ENCODE results near the gene GKN2. TPM values are rescaled to one million over a fixed set of nuclear protein-coding genes. Genes with fewer than 3 reads are reported as not detected.

The GKN2 gene
- total and polyA plus RNA-seq, 2 donors (not counting 1 experiment from before 2014, with no cell fraction given) = not detected

DNA sequence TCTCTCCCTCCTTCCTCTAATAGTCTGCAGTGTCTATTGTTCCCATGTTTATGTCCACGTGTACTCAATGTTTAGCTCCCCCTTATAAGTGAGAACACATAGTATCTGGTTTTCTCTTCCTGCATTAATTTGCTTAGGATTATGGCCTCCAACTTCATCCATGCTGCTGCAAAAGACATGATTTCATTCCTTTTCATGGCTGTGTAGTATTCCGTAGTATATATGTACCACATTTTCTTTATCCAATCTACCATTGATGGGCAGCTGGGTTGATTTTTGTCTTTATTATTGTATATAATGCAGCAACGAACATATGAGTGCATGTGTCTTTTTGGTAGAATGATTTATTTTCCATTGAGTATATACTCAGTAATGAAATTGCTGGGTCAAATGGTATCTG lies 13.8 kb downstream of the GKN2 start:
- no peaks in the 10 kb centered on the region for H3K9me3 Mint-ChIP-seq (ENCODE audit: insufficient read depth)
- ChIA-PET CTCF (no interaction called here), POLR2A (no interaction called here)
- Histone ChIP-seq H3K27ac (ENCODE audit: low read length in 2 of 2) (no peak overlapping the region), H3K9ac (ENCODE audit: low read length) (no peak overlapping the region), H4K20me1 (ENCODE audit: control insufficient read depth, insufficient read depth, low read length, poor library complexity, severe bottlenecking) (no peaks in the 10 kb centered on the region), H3K4me2 (replicated peaks; ENCODE audit: low read depth, low read length, poor library complexity, severe bottlenecking) (no peak overlapping the region), H3K79me2 (ENCODE audit: control insufficient read depth, insufficient read depth, low read length) (no peaks in the 10 kb centered on the region), H2AFZ (ENCODE audit: insufficient read depth, low read depth, low read length, poor library complexity, severe bottlenecking) (no peak overlapping the region), H3K9me3 (ENCODE audit: control extremely low read depth in 1 of 3, control insufficient read depth in 2 of 3, insufficient read depth in 1 of 3, low read length in 2 of 3) (no peaks in the 10 kb centered on the region), H3K4me1 (ENCODE audit: control insufficient read depth in 2 of 2, insufficient read depth in 2 of 2, low read length in 2 of 2) (peaks cover 0 to 5% of the 10 kb centered on the region in 2 donors), H3K4me3 (ENCODE audit: control extremely low read depth in 1 of 5, extremely low read depth in 1 of 5, insufficient read depth in 1 of 5, low read depth in 2 of 5, low read length in 4 of 5) (no peak overlapping the region), H3K27me3 (replicated peaks in 1 of 4; ENCODE audit: control extremely low read depth in 1 of 4, control insufficient read depth in 3 of 4, insufficient read depth in 4 of 4, low read length in 3 of 4) (peaks cover 0 to 17% (median 12%) of the 10 kb centered on the region in 4 experiments), H3K36me3 (replicated peaks in 1 of 2; ENCODE audit: control extremely low read depth in 1 of 2, control insufficient read depth in 1 of 2, extremely low read depth in 1 of 2, insufficient read depth in 2 of 2, low read length in 1 of 2) (no peaks in the 10 kb centered on the region)
- intact Hi-C loops (cut with micrococcal nuclease) = no loop called here
- H3K4me3 Mint-ChIP-seq = no peak overlapping the region
- peaks cover 4% of the 10 kb centered on the region for H3K4me1 Mint-ChIP-seq
- peaks cover 37% of the 10 kb centered on the region for H3K27me3 Mint-ChIP-seq
- no CpG with 5 or more reads among the region's 3 CpGs for WGBS (ENCODE audit: insufficient coverage)
- DNase-seq (no peak), ATAC-seq (ENCODE audit: low read depth) (no peak)
- H3K27ac Mint-ChIP-seq = no peak overlapping the region
- TF ChIP-seq EZH2 (IDR thresholded peaks at IDR 0.05; ENCODE audit: borderline replicate concordance, insufficient read depth, low read depth, low read length, poor library complexity, severe bottlenecking) = no peak

DNA sequence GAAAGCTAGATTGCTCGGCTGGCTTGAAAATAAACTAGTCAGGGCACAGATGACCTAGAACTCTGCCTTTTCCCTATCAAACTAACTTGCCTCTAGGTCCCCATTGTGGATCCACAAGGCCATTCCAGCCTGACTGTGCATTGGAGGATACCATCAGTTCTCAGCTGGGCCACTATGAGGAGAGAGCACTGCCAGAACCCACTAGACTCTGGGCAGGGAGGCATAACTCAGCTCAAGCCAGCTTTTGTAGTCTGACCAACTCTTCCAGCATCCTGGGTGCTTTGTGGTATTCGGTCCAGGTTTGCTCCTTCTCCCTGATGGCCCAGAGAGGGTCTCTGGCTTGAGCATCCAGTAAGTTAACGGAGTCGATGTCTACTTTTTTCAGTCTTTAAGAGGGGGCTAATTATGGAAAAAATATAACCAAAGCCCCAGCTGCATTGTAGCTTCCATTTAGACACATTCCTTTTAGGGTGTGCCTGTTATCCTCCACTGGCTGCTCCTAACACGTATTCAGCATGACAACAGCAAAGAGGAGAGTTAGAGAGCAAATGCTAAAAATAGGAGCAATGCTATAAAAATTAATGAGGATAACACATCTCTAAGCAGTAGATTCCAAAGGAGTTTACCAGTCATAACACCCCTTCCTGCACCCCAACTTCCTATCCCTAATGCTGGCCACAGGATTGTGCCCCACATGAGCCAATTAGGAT lies 15.2 kb downstream of the GKN2 start:
- Histone ChIP-seq H4K20me1 (ENCODE audit: control insufficient read depth, insufficient read depth, low read length, poor library complexity, severe bottlenecking) (no peaks in the 10 kb centered on the region), H3K36me3 (replicated peaks in 1 of 2; ENCODE audit: control extremely low read depth in 1 of 2, control insufficient read depth in 1 of 2, extremely low read depth in 1 of 2, insufficient read depth in 2 of 2, low read length in 1 of 2) (no peaks in the 10 kb centered on the region), H3K4me2 (replicated peaks; ENCODE audit: low read depth, low read length, poor library complexity, severe bottlenecking) (no peak overlapping the region), H3K4me3 (ENCODE audit: control extremely low read depth in 1 of 5, extremely low read depth in 1 of 5, insufficient read depth in 1 of 5, low read depth in 2 of 5, low read length in 4 of 5) (no peak overlapping the region), H3K27ac (ENCODE audit: low read length in 2 of 2) (no peak overlapping the region), H2AFZ (ENCODE audit: insufficient read depth, low read depth, low read length, poor library complexity, severe bottlenecking) (no peak overlapping the region), H3K79me2 (ENCODE audit: control insufficient read depth, insufficient read depth, low read length) (no peaks in the 10 kb centered on the region), H3K9me3 (ENCODE audit: control extremely low read depth in 1 of 3, control insufficient read depth in 2 of 3, insufficient read depth in 1 of 3, low read length in 2 of 3) (peaks cover 0 to under 1% (median 0%) of the 10 kb centered on the region in 3 donors), H3K9ac (ENCODE audit: low read length) (no peak overlapping the region), H3K4me1 (ENCODE audit: control insufficient read depth in 2 of 2, insufficient read depth in 2 of 2, low read length in 2 of 2) (no peaks in the 10 kb centered on the region), H3K27me3 (replicated peaks in 1 of 4; ENCODE audit: control extremely low read depth in 1 of 4, control insufficient read depth in 3 of 4, insufficient read depth in 4 of 4, low read length in 3 of 4) (peaks cover 0 to 8% (median 6%) of the 10 kb centered on the region in 4 experiments)
- TF ChIP-seq EZH2 (IDR thresholded peaks at IDR 0.05; ENCODE audit: borderline replicate concordance, insufficient read depth, low read depth, low read length, poor library complexity, severe bottlenecking) = no peak
- TF ChIP-seq, protein P1, sequence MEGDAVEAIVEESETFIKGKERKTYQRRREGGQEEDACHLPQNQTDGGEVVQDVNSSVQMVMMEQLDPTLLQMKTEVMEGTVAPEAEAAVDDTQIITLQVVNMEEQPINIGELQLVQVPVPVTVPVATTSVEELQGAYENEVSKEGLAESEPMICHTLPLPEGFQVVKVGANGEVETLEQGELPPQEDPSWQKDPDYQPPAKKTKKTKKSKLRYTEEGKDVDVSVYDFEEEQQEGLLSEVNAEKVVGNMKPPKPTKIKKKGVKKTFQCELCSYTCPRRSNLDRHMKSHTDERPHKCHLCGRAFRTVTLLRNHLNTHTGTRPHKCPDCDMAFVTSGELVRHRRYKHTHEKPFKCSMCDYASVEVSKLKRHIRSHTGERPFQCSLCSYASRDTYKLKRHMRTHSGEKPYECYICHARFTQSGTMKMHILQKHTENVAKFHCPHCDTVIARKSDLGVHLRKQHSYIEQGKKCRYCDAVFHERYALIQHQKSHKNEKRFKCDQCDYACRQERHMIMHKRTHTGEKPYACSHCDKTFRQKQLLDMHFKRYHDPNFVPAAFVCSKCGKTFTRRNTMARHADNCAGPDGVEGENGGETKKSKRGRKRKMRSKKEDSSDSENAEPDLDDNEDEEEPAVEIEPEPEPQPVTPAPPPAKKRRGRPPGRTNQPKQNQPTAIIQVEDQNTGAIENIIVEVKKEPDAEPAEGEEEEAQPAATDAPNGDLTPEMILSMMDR (IDR thresholded peaks at IDR 0.05) = no peak
- no peaks in the 10 kb centered on the region for H3K9me3 Mint-ChIP-seq (ENCODE audit: insufficient read depth)
- ATAC-seq (ENCODE audit: low read depth) = no peak
- 100% methylated on average over 2 of the region's 5 CpGs for WGBS (ENCODE audit: insufficient coverage)
- no peak overlapping the region for H3K4me3 Mint-ChIP-seq
- POLR2A ChIA-PET = no interaction called here
- peaks cover 37% of the 10 kb centered on the region for H3K27me3 Mint-ChIP-seq
- CTCF ChIA-PET = interaction anchor here (1.2 to 1.3 kb wide), 2 partner anchors 13 to 450 kb away, joined by 3 to 5 read pairs; no protein-coding TSS in a partner anchor
- DNase-seq = no peak
- H3K27ac Mint-ChIP-seq = no peak overlapping the region
- no peaks in the 10 kb centered on the region for H3K4me1 Mint-ChIP-seq
- intact Hi-C loops (cut with micrococcal nuclease) = no loop called here

Measured in B cell (primary cell).